A673 (cell line): ENCODE results near the gene OPN1MW.
"Not testable (repeated sequence)": the region's sequence is repeated elsewhere in the genome, so short reads cannot be mapped to it uniquely, and the experiment has no call there.

Source experiments
- EZH2 ChIP-seq: fragments of 200-600 bp; sonication (generic); IDR thresholded peaks from 2 replicates; pipeline ENCODE4 v1.6.1; 2017; ENCODE audit warnings: borderline replicate concordance, low read depth, mild to moderate bottlenecking, mixed read lengths, antibody characterized with exemption, low read length; ENCODE audit not compliant: poor library complexity, severe bottlenecking
- TF ChIP-seq, protein P1 (sequence below): fragments of 300-800, 200-600 bp; sonication (generic); conservative IDR thresholded peaks from 2 replicates; pipeline ENCODE4 v1.5.1; 2017; ENCODE audit warnings: low read depth, mild to moderate bottlenecking, antibody characterized with exemption, low read length, moderate library complexity, mixed read lengths

DNA sequence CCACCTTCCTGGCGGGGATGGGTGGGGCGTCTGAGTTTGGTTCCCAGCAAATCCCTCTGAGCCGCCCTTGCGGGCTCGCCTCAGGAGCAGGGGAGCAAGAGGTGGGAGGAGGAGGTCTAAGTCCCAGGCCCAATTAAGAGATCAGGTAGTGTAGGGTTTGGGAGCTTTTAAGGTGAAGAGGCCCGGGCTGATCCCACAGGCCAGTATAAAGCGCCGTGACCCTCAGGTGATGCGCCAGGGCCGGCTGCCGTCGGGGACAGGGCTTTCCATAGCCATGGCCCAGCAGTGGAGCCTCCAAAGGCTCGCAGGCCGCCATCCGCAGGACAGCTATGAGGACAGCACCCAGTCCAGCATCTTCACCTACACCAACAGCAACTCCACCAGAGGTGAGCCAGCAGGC is 38.4 kb upstream of the OPN1MW start, which contains the start of gene OPN1LW:
- TF ChIP-seq, protein P1, sequence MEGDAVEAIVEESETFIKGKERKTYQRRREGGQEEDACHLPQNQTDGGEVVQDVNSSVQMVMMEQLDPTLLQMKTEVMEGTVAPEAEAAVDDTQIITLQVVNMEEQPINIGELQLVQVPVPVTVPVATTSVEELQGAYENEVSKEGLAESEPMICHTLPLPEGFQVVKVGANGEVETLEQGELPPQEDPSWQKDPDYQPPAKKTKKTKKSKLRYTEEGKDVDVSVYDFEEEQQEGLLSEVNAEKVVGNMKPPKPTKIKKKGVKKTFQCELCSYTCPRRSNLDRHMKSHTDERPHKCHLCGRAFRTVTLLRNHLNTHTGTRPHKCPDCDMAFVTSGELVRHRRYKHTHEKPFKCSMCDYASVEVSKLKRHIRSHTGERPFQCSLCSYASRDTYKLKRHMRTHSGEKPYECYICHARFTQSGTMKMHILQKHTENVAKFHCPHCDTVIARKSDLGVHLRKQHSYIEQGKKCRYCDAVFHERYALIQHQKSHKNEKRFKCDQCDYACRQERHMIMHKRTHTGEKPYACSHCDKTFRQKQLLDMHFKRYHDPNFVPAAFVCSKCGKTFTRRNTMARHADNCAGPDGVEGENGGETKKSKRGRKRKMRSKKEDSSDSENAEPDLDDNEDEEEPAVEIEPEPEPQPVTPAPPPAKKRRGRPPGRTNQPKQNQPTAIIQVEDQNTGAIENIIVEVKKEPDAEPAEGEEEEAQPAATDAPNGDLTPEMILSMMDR: not testable (repeated sequence)
- not testable (repeated sequence) for TF ChIP-seq EZH2
